DMS79 treated with DMSO at 0.1 percent for 48 hours (cell line): ENCODE data around the gene MAGEB1.

ENCODE experiments used
- DNase-seq: peaks from one replicate; lab custom pipeline; 2025; lab: John Stamatoyannopoulos, UW

Gene MAGEB1

GRCh38 chrX:30296408-30297254 lies 49.7 kb downstream of the MAGEB1 start:
- no peak for DNase-seq

- no peak for DNase-seq
These were observed 54.3 kb downstream of the MAGEB1 start for GRCh38 chrX:30301208-30301607.
